Neuronal stem cell (in vitro differentiated cells): ENCODE measurements around the gene TDRD12.

Experiments
- DNase-seq: peaks from one replicate; pipeline ENCODE4 v3.0.0-alpha.2; 2013; ENCODE audit warnings: low spot score
- H2AFZ ChIP-seq: one replicate; pipeline ENCODE4 v1.6.1; 2013; ENCODE audit warnings: mild to moderate bottlenecking, low read length, inconsistent platforms
- H2AK5ac ChIP-seq: 2 replicates; pipeline ENCODE4 v1.6.1; 2013; ENCODE audit warnings: low read depth, mild to moderate bottlenecking, inconsistent platforms, low read length, moderate library complexity, mixed read lengths
- H2BK120ac ChIP-seq: 2 replicates; pipeline ENCODE4 v1.6.1; 2013; ENCODE audit warnings: low read depth, mild to moderate bottlenecking, inconsistent platforms, low read length, moderate library complexity, mixed read lengths
- H2BK12ac ChIP-seq: one replicate; pipeline ENCODE4 v1.6.1; 2013; ENCODE audit warnings: low read length, inconsistent platforms
- H2BK15ac ChIP-seq: 2 replicates; pipeline ENCODE4 v1.6.1; 2013; ENCODE audit warnings: mild to moderate bottlenecking, low read length, inconsistent platforms, mixed read lengths
- H2BK5ac ChIP-seq: one replicate; pipeline ENCODE4 v1.6.1; 2013; ENCODE audit warnings: inconsistent platforms, mild to moderate bottlenecking, low read length, moderate library complexity
- H3K14ac ChIP-seq: one replicate; pipeline ENCODE4 v1.6.1; 2013; ENCODE audit warnings: low read length, inconsistent platforms
- H3K18ac ChIP-seq: 2 replicates; pipeline ENCODE4 v1.6.1; 2013; ENCODE audit warnings: low read length, inconsistent platforms
- H3K23ac ChIP-seq: 2 replicates; pipeline ENCODE4 v1.6.1; 2013; ENCODE audit warnings: low read depth, mild to moderate bottlenecking, mixed read lengths, low read length, inconsistent platforms; ENCODE audit not compliant: poor library complexity
- H3K27ac ChIP-seq: replicated peaks from 3 replicates; pipeline ENCODE4 v1.5.1; 2013; ENCODE audit warnings: low read length, inconsistent platforms
- H3K27me3 ChIP-seq, 3 experiments: 2 replicates each; pipeline ENCODE4 v1.6.1; 2013; ENCODE audit warnings: low read length in 3 of 3, mild to moderate bottlenecking in 2 of 3, inconsistent platforms in 1 of 3, low read depth in 1 of 3, mixed read lengths in 1 of 3, moderate library complexity in 1 of 3; ENCODE audit not compliant: control insufficient read depth in 3 of 3, insufficient read depth in 3 of 3
- H3K36me3 ChIP-seq, 2 donors: replicated peaks in 1 of 2; 2 replicates each; pipeline ENCODE4 v1.6.1; 2013; ENCODE audit warnings: low read length in 2 of 2; ENCODE audit not compliant: control insufficient read depth in 2 of 2, insufficient read depth in 2 of 2
- H3K4ac ChIP-seq: 2 replicates; pipeline ENCODE4 v1.6.1; 2013; ENCODE audit warnings: inconsistent platforms, mild to moderate bottlenecking, low read length, moderate library complexity
- H3K4me1 ChIP-seq, 2 donors: 1 replicate in 1 of 2; 2 replicates in 1 of 2; pipeline ENCODE4 v1.6.1; 2013; ENCODE audit warnings: low read length in 2 of 2, low read depth in 1 of 2; ENCODE audit not compliant: control insufficient read depth in 2 of 2, insufficient read depth in 1 of 2
- H3K4me2 ChIP-seq: one replicate; pipeline ENCODE4 v1.6.1; 2013; ENCODE audit warnings: mild to moderate bottlenecking, low read length, inconsistent platforms; ENCODE audit not compliant: insufficient read depth, poor library complexity, severe bottlenecking
- H3K4me3 ChIP-seq, 2 donors: 2 replicates each; pipeline ENCODE4 v1.5.1; 2013; ENCODE audit warnings: low read length in 2 of 2, mild to moderate bottlenecking in 2 of 2, inconsistent platforms in 1 of 2, moderate library complexity in 1 of 2
- H3K79me1 ChIP-seq: one replicate; pipeline ENCODE4 v1.6.1; 2013; ENCODE audit warnings: low read depth, mild to moderate bottlenecking, inconsistent platforms, low read length, moderate library complexity
- H3K9ac ChIP-seq: one replicate; pipeline ENCODE4 v1.6.1; 2013; ENCODE audit warnings: mild to moderate bottlenecking, low read depth, low read length, inconsistent platforms; ENCODE audit not compliant: poor library complexity
- H3K9me3 ChIP-seq, 2 donors: replicated peaks in 1 of 2; 2 replicates each; pipeline versions ENCODE3 to v1.6.1; 2013; ENCODE audit warnings: low read length in 2 of 2, mild to moderate bottlenecking in 2 of 2, inconsistent platforms in 1 of 2, low read depth in 1 of 2, mixed read lengths in 1 of 2, moderate library complexity in 1 of 2; ENCODE audit not compliant: control insufficient read depth in 2 of 2, insufficient read depth in 1 of 2
- H4K8ac ChIP-seq: one replicate; pipeline ENCODE4 v1.6.1; 2013; ENCODE audit warnings: low read depth, mild to moderate bottlenecking, inconsistent platforms, low read length, moderate library complexity
- H4K91ac ChIP-seq: one replicate; pipeline ENCODE4 v1.6.1; 2013; ENCODE audit warnings: low read length, low read depth, mild to moderate bottlenecking, inconsistent platforms; ENCODE audit not compliant: poor library complexity
- WGBS, 2 donors: extraction: QIAGEN DNeasy Blood & Tissue Kit; methylation state at CpG; one replicate each; pipeline ENCODE4 v1.1.7; 2013; ENCODE audit warnings: missing lambda C conversion rate in 2 of 2, mixed read lengths in 1 of 2; ENCODE audit not compliant: insufficient read length in 2 of 2, insufficient replicate concordance in 1 of 2; ENCODE audit errors: extremely low coverage in 2 of 2; 5-methylcytosine and 5-hydroxymethylcytosine counted together

Gene TDRD12

DNA sequence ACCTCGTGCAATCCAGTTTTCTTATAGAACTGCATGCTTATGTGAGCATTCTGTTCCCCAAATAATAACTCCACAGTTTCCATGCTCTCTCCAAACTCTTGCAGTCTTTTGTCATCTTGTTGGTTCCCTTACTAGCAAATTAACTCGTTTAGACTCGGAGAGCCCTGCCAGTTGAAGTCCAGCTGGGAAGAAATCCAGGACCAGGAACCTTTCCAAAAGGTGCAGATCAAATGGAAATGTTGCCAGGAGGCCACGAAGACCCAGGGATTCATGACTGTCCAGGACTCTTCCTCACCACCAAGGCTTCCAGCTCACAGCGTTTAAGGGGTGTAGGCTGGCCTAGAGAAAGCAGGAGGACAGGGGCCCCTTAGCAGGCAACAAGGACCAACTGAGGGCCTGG is 2.1 kb upstream of the TDRD12 start:
- Histone ChIP-seq H3K18ac (no peak overlapping the region), H2BK120ac (no peak overlapping the region), H3K4me1 (no peaks in the 10 kb centered on the region), H2AK5ac (no peak overlapping the region), H3K9ac (no peak overlapping the region), H3K79me1 (no peaks in the 10 kb centered on the region), H3K4ac (no peak overlapping the region), H4K8ac (no peak overlapping the region), H2BK15ac (no peak overlapping the region), H4K91ac (no peak overlapping the region), H3K14ac (no peak overlapping the region), H3K4me3 (no peak overlapping the region), H3K27me3 (no peaks in the 10 kb centered on the region), H2BK5ac (no peak overlapping the region), H2AFZ (no peak overlapping the region), H3K23ac (no peak overlapping the region), H3K4me2 (no peak overlapping the region), H3K27ac (no peak overlapping the region), H3K36me3 (peaks cover 0 to 2% of the 10 kb centered on the region in 2 donors), H3K9me3 (no peaks in the 10 kb centered on the region), H2BK12ac (no peak overlapping the region)
- no CpG with 5 or more reads among the region's 5 CpGs for WGBS, 2 donors
- no peak for DNase-seq

DNA sequence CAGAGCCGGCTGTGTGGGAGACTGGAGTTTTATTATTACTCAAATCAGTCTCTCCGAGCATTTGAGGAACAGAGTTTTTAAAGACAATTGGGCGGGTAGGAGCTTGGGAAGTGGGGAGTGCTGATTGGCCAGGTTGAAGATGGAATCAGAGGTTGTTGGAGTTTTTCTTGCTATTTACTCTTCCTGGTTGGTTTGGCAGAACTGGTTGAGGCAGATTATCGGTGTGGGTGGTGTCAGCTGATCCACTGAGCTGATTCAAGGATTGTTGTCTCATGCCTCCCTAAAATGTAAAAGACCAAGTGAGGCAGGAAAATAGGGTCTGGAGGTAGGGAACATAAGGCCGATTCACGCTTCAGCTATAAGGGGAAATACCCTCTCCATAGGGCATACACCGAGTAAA is 1.3 kb upstream of the TDRD12 start:
- Histone ChIP-seq H2AK5ac (no peak overlapping the region), H3K79me1 (no peaks in the 10 kb centered on the region), H3K4me2 (no peak overlapping the region), H2AFZ (no peak overlapping the region), H3K18ac (no peak overlapping the region), H2BK15ac (no peak overlapping the region), H3K27ac (no peak overlapping the region), H3K4me1 (no peaks in the 10 kb centered on the region), H2BK5ac (no peak overlapping the region), H2BK120ac (no peak overlapping the region), H3K4ac (no peak overlapping the region), H3K14ac (no peak overlapping the region), H3K4me3 (no peak overlapping the region), H3K36me3 (peaks cover 0 to 2% of the 10 kb centered on the region in 2 donors), H4K8ac (no peak overlapping the region), H3K27me3 (no peaks in the 10 kb centered on the region), H3K9ac (no peak overlapping the region), H3K9me3 (no peaks in the 10 kb centered on the region), H2BK12ac (no peak overlapping the region), H3K23ac (no peak overlapping the region), H4K91ac (no peak overlapping the region)
- no peak for DNase-seq
- WGBS, 2 donors, result no CpG with 5 or more reads among the region's 7 CpGs

DNA sequence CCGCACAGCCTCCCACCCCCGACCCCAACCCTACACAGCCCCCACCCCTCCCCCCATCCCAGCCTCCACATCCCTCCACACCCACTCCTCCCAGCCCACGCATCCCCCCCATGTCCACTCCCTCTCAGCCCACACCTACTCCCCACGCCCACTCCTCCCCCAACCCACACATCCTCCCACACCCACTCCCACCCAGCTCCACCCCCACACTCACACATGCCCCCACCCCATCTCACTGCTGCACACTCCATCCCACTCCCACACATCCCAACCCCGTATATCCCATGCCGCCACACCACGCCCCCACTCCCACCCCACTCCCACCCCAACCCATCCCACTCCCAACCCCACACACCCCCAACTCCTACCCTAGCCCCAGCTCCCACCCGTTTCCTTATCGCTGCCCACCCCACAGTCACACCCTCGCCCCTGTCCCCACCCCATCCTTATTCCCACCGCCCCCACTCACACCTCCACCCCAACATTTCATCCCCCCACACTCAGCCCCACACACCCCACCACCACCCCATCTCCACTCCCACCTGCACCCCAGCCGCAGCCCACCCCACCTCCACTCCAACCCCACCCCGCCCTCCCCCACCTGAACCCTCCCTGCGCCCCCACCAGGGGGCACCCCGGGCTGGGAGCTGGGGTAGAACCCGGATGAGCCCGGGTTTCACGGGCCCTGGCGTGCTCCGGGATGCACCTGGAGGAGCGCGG is 809 bp downstream of the TDRD12 start:
- Histone ChIP-seq H3K4me2 (no peak overlapping the region), H2BK12ac (no peak overlapping the region), H3K4ac (no peak overlapping the region), H2BK15ac (no peak overlapping the region), H3K79me1 (no peaks in the 10 kb centered on the region), H4K91ac (no peak overlapping the region), H3K27me3 (no peaks in the 10 kb centered on the region), H2BK5ac (no peak overlapping the region), H3K18ac (no peak overlapping the region), H3K9me3 (no peaks in the 10 kb centered on the region), H3K36me3 (no peaks in the 10 kb centered on the region), H3K27ac (no peak overlapping the region), H3K4me3 (no peak overlapping the region), H4K8ac (no peak overlapping the region), H3K9ac (no peak overlapping the region), H3K4me1 (no peaks in the 10 kb centered on the region), H2AFZ (no peak overlapping the region), H2AK5ac (no peak overlapping the region), H2BK120ac (no peak overlapping the region), H3K14ac (no peak overlapping the region), H3K23ac (no peak overlapping the region)
- no CpG with 5 or more reads among the region's 22 CpGs for WGBS, 2 donors
- no peak for DNase-seq

- H2BK15ac ChIP-seq, result no peak overlapping the region
- H3K27ac ChIP-seq, result no peak overlapping the region
- no peak overlapping the region for H3K23ac ChIP-seq
- H2AK5ac ChIP-seq, result no peak overlapping the region
- H3K9ac ChIP-seq, result no peak overlapping the region
- H3K79me1 ChIP-seq, result no peaks in the 10 kb centered on the region
- no peaks in the 10 kb centered on the region for H3K36me3 ChIP-seq
- H3K27me3 ChIP-seq, result no peaks in the 10 kb centered on the region
- no peaks in the 10 kb centered on the region for H3K9me3 ChIP-seq
- no peak overlapping the region for H3K4me2 ChIP-seq
- WGBS, 2 donors, result no CpG with 5 or more reads among the region's 22 CpGs
- DNase-seq, result no peak
- H4K8ac ChIP-seq, result no peak overlapping the region
- H3K18ac ChIP-seq, result no peak overlapping the region
- no peak overlapping the region for H3K4me3 ChIP-seq
- no peaks in the 10 kb centered on the region for H3K4me1 ChIP-seq
- no peak overlapping the region for H2AFZ ChIP-seq
- no peak overlapping the region for H2BK120ac ChIP-seq
- H3K4ac ChIP-seq, result no peak overlapping the region
- H2BK5ac ChIP-seq, result no peak overlapping the region
- no peak overlapping the region for H3K14ac ChIP-seq
- H4K91ac ChIP-seq, result no peak overlapping the region
- no peak overlapping the region for H2BK12ac ChIP-seq
Measured at GRCh38 chr19:32720936-32721250, 1.3 kb downstream of the TDRD12 start.
